K562 (cell line): Measurements from ENCODE around the gene ABL1.

ENCODE experiments used
- CAMTA2 ChIP-seq: fragments of 250-450 bp; sonication (Bioruptor Pico); conservative IDR thresholded peaks from 2 replicates; pipeline ENCODE4 v1.5.1; 2022
- GATA2 ChIP-seq: sonication (generic); formaldehyde crosslinking; IDR thresholded peaks from 2 replicates; pipeline ENCODE4 v1.4.0; 2020; ENCODE audit warnings: mild to moderate bottlenecking, missing genetic modification reagents
- JUND ChIP-seq, 2 experiments: IDR thresholded peaks; 2 replicates in 1 of 2; 3 replicates in 1 of 2; pipeline ENCODE4 v1.6.1; 2011; ENCODE audit warnings: borderline replicate concordance in 2 of 2, low read depth in 2 of 2, low read length in 2 of 2, improper control_type of control experiment in 1 of 2, missing biosample characterization in 1 of 2, missing genetic modification characterization in 1 of 2, missing genetic modification reagents in 1 of 2
- NBN ChIP-seq: fragments of 450-650 bp; IDR thresholded peaks from 2 replicates; pipeline ENCODE4 v1.6.1; 2016; ENCODE audit warnings: low read depth, mild to moderate bottlenecking
- POLR2A ChIP-seq: fragments of 450-650 bp; conservative IDR thresholded peaks from 2 replicates; pipeline ENCODE4 v1.6.1; 2016

DNA sequence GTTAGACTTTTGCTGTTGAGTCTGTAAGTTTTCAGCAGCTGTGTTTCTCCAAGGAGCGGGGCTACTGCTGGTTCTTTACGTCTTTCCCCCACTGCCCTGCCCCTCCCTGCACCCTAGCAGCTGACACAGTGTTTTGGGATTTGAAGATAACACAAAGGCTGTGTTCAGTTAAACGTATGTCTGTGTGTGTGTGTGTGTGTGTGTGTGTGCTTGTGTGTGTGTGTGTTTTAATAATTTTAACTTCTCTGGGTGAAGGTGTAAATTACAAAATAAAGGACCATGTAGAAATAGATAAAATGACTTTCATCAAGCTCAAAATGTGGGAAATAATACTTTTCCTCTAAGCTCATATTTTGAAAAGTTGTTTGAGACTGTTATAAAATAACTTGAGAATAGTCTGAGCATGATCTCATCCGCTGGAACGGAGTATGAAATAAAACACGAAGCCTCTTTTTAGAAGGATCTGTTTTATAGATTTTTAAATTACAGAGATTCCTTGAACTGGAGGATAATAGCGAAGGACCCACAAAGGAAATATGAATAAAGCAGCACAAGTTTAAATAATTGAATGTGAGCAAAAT is 10.9 kb downstream of the ABL1 start:
- TF ChIP-seq CAMTA2 (CRISPR knock-in tag) (no peak), JUND (IDR thresholded peaks at IDR 0.05; ENCODE audit: borderline replicate concordance, low read depth, low read length) (no peak), JUND (tag; IDR thresholded peaks at IDR 0.05; ENCODE audit: borderline replicate concordance, low read depth, low read length) (no peak), GATA2 (CRISPR knock-in tag) (no peak), POLR2A (no peak), NBN (no peak)
